A549 treated with dexamethasone at 1 μM for 4 hours (cell line): ENCODE measurements around the gene JAGN1. TPM values are rescaled to one million over a fixed set of nuclear protein-coding genes. Genes with fewer than 3 reads are reported as not detected.

Experiments
- total RNA-seq: library from RNA; stranded (reverse); fragments of 200-300 nt; extraction: Qiagen RNA extraction; gene quantifications from 5 replicates; pipeline ENCODE4 v1.2.3, GENCODE V29; 2022

JAGN1 gene
- total RNA-seq, result 85.1 to 101 TPM (median 91.0 TPM) in 5 replicates

GRCh38 chr3:9890249-9891071 is at the start of gene JAGN1:
Gene JAGN1 (plus strand): TSS chr3:9890610. CDS start chr3:9890723, 113 bp downstream.

GRCh38 chr3:9843715-9844438 is 46.5 kb upstream of the JAGN1 start, which contains the start of gene RPUSD3:
Gene RPUSD3 (minus strand): TSS chr3:9844008. CDS start chr3:9843990, 18 bp downstream.

GRCh38 chr3:9879830-9880549 is 10.4 kb upstream of the JAGN1 start, which contains the start of gene CIDEC:
Gene CIDEC (minus strand): TSS chr3:9880253. CDS start chr3:9878486, 1,767 bp downstream.

GRCh38 chr3:9902372-9903237 is 12.2 kb downstream of the JAGN1 start, which contains the start of gene IL17RE:
Gene IL17RE (plus strand): TSS chr3:9902848. CDS start chr3:9902933, 85 bp downstream.

GRCh38 chr3:9916734-9917680 is 26.6 kb downstream of the JAGN1 start, which contains the start of gene IL17RC:
Gene IL17RC (plus strand): TSS chr3:9917098. CDS start chr3:9917316, 218 bp downstream.

GRCh38 chr3:9933561-9934234 is 43.3 kb downstream of the JAGN1 start, which contains the start of gene CRELD1:
Gene CRELD1 (plus strand): TSS chr3:9933834. CDS start chr3:9934439, 605 bp downstream.

Other genes starting within 250 kb of the JAGN1 start
- gene MTMR14, start 241.1 kb upstream of the JAGN1 start, total RNA-seq, result 27.1 to 30.2 TPM (median 29.1 TPM) in 5 replicates
- 0.05 to 0.25 TPM (median 0.14 TPM) in 4 of 5 replicates, not detected in the other for gene CPNE9, start 186.8 kb upstream of the JAGN1 start, total RNA-seq
- gene BRPF1, start 158.9 kb upstream of the JAGN1 start, total RNA-seq, result 13.1 to 19.7 TPM (median 19.2 TPM) in 5 replicates
- 14.4 to 18.5 TPM (median 17.8 TPM) in 5 replicates for gene OGG1, start 140.7 kb upstream of the JAGN1 start, total RNA-seq
- 14.0 to 17.7 TPM (median 16.9 TPM) in 5 replicates for gene CAMK1, start 120.7 kb upstream of the JAGN1 start, total RNA-seq
- gene TADA3, start 98.1 kb upstream of the JAGN1 start, total RNA-seq, result 55.8 to 64.5 TPM (median 61.7 TPM) in 5 replicates
- 157 to 244 TPM (median 171 TPM) in 5 replicates for gene ARPC4, start 97.5 kb upstream of the JAGN1 start, total RNA-seq
- 4.7 to 6.7 TPM (median 6.5 TPM) in 5 replicates for gene TTLL3, start 80.3 kb upstream of the JAGN1 start, total RNA-seq
- 49.4 to 60.8 TPM (median 58.3 TPM) in 5 replicates for gene RPUSD3, start 46.6 kb upstream of the JAGN1 start, total RNA-seq
- gene CIDEC, start 10.4 kb upstream of the JAGN1 start, total RNA-seq, result 75.0 to 96.1 TPM (median 82.6 TPM) in 5 replicates
- gene IL17RE, start 12.2 kb downstream of the JAGN1 start, total RNA-seq, result 0.88 to 1.7 TPM (median 1.5 TPM) in 5 replicates
- gene IL17RC, start 26.5 kb downstream of the JAGN1 start, total RNA-seq, result 26.8 to 35.6 TPM (median 28.7 TPM) in 5 replicates
- gene CRELD1, start 43.2 kb downstream of the JAGN1 start, total RNA-seq, result 10.1 to 15.5 TPM (median 13.5 TPM) in 5 replicates
- 1.2 to 1.9 TPM (median 1.7 TPM) in 5 replicates for gene PRRT3, start 61.8 kb downstream of the JAGN1 start, total RNA-seq
- gene EMC3, start 96.2 kb downstream of the JAGN1 start, total RNA-seq, result 104 to 143 TPM (median 110 TPM) in 5 replicates
- gene FANCD2, start 135.8 kb downstream of the JAGN1 start, total RNA-seq, result 18.3 to 21.7 TPM (median 20.2 TPM) in 5 replicates
- gene FANCD2OS, start 217.6 kb downstream of the JAGN1 start, total RNA-seq, result not detected in 5 replicates
- 161 to 190 TPM (median 165 TPM) in 5 replicates for gene BRK1, start 225.1 kb downstream of the JAGN1 start, total RNA-seq